Natural killer cell (primary cell): Measurements from ENCODE around the gene EHBP1L1. TPM values are rescaled to one million over a fixed set of nuclear protein-coding genes. Genes with fewer than 3 reads are reported as not detected.

Experiments
- ATAC-seq, 3 donors: fragments of 150-1000 bp in 2 of 3; fragments of 200-7000 bp in 1 of 3; cut with Tn5 transposase; 1 replicate in 1 of 3; 2 replicates in 2 of 3; pipeline ENCODE4 v1.10.0; 2021; ENCODE audit warnings: mild to moderate bottlenecking in 2 of 3, moderate library complexity in 2 of 3
- DNase-seq, 2 donors: peaks; one replicate each; pipeline versions ENCODE4 v3.0.0 to v3.0.0-alpha.2; 2013 to 2021; ENCODE audit warnings: mixed read lengths in 1 of 2
- H3K27ac ChIP-seq: one replicate; pipeline ENCODE4 v1.5.1; 2013; ENCODE audit warnings: mild to moderate bottlenecking, low read length
- H3K27me3 ChIP-seq: one replicate; pipeline ENCODE4 v1.6.1; 2013; ENCODE audit warnings: low read length; ENCODE audit not compliant: control insufficient read depth, insufficient read depth
- H3K36me3 ChIP-seq: one replicate; pipeline ENCODE4 v1.6.1; 2013; ENCODE audit warnings: low read length; ENCODE audit not compliant: control insufficient read depth, insufficient read depth
- H3K4me1 ChIP-seq: one replicate; pipeline ENCODE4 v1.6.1; 2013; ENCODE audit warnings: low read length; ENCODE audit not compliant: control insufficient read depth, insufficient read depth
- H3K4me3 ChIP-seq: one replicate; pipeline ENCODE4 v1.5.1; 2013; ENCODE audit warnings: low read length
- H3K9me3 ChIP-seq: one replicate; pipeline ENCODE4 v1.6.1; 2013; ENCODE audit warnings: low read length; ENCODE audit not compliant: control insufficient read depth, insufficient read depth
- H3K27ac Mint-ChIP-seq, 2 donors: one replicate each; pipeline ENCODE4 v1.8.0; 2022; ENCODE audit warnings: mild to moderate bottlenecking in 2 of 2, mixed read lengths in 2 of 2, moderate library complexity in 1 of 2
- H3K27me3 Mint-ChIP-seq, 2 donors: one replicate each; pipeline ENCODE4 v1.8.0; 2022; ENCODE audit warnings: low read depth in 2 of 2, mixed read lengths in 2 of 2
- H3K36me3 Mint-ChIP-seq: one replicate; pipeline ENCODE4 v1.8.0; 2022; ENCODE audit warnings: mixed read lengths
- H3K4me1 Mint-ChIP-seq, 2 donors: one replicate each; pipeline ENCODE4 v1.8.0; 2022; ENCODE audit warnings: mixed read lengths in 2 of 2
- H3K4me3 Mint-ChIP-seq: one replicate; pipeline ENCODE4 v1.8.0; 2022; ENCODE audit warnings: mild to moderate bottlenecking, moderate library complexity, mixed read lengths
- H3K9me3 Mint-ChIP-seq, 2 donors: one replicate each; pipeline ENCODE4 v1.8.0; 2022; ENCODE audit warnings: mixed read lengths in 2 of 2
- WGBS: methylation state at CpG from one replicate; pipeline ENCODE4 v1.1.7; 2013; ENCODE audit warnings: missing lambda C conversion rate; ENCODE audit not compliant: insufficient coverage; 5-methylcytosine and 5-hydroxymethylcytosine counted together
- intact Hi-C: fragments of 100-400 bp; cut with micrococcal nuclease; formaldehyde crosslinking; loops from one replicate; pipeline ENCODE4 v1.14.2; 2022
- total RNA-seq, 4 donors: library from RNA; stranded (reverse); fragments of 120-200 nt in 1 of 4; gene quantifications; one replicate each; pipeline versions ENCODE4 v1.2.3 to v1.2.4, GENCODE V29; 2013 to 2022
- TF ChIP-seq, protein P1 (sequence below): fragments of 200-600 bp; IDR thresholded peaks from one replicate; pipeline ENCODE4 v1.8.0; 2022; ENCODE audit warnings: antibody characterized with exemption

The EHBP1L1 gene
- total RNA-seq, 3 donors from 2014 or later (not counting 1 experiment from before 2014, with no cell fraction given): 129 to 137 (median 135) TPM

DNA sequence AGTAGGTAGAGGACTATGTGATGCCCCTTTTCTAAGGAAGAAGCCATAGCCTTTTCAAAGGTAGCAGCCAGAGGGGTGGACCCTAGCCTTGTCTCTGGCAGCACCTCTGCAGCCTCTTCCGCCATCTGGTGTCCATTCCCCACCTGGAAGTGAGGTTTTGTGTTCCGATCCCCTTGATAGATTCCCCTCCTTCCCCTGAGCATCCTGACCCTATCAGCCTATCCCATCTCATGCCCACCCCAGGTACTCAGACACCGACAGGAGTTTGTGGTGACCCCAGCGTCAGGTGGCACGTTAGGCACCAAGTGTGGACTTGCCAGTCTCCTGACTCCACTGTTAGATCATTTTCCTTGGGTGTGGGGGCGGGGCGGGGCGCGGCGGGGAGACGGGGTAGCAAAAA lies 3.9 kb upstream of the EHBP1L1 start:
- TF ChIP-seq, protein P1, sequence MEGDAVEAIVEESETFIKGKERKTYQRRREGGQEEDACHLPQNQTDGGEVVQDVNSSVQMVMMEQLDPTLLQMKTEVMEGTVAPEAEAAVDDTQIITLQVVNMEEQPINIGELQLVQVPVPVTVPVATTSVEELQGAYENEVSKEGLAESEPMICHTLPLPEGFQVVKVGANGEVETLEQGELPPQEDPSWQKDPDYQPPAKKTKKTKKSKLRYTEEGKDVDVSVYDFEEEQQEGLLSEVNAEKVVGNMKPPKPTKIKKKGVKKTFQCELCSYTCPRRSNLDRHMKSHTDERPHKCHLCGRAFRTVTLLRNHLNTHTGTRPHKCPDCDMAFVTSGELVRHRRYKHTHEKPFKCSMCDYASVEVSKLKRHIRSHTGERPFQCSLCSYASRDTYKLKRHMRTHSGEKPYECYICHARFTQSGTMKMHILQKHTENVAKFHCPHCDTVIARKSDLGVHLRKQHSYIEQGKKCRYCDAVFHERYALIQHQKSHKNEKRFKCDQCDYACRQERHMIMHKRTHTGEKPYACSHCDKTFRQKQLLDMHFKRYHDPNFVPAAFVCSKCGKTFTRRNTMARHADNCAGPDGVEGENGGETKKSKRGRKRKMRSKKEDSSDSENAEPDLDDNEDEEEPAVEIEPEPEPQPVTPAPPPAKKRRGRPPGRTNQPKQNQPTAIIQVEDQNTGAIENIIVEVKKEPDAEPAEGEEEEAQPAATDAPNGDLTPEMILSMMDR: no peak
- 8% methylated on average over 11 of the region's 11 CpGs for WGBS
- H3K4me3 ChIP-seq: peak overlapping the region; percentile 5
- intact Hi-C loops: loop anchor here (2.0 to 5.0 kb wide), 3 partner anchors 69 to 185 kb away; partner anchors contain the start of gene FRMD8
- no peaks in the 10 kb centered on the region for H3K36me3 Mint-ChIP-seq
- peaks cover 5% of the 10 kb centered on the region for H3K36me3 ChIP-seq
- peaks cover 80% of the 10 kb centered on the region for H3K4me1 ChIP-seq
- H3K9me3 Mint-ChIP-seq: no peaks in the 10 kb centered on the region
- H3K4me1 Mint-ChIP-seq: peaks cover 60 to 81% of the 10 kb centered on the region in 2 donors
- H3K27ac ChIP-seq: peak overlapping the region; percentile 97
- ATAC-seq (no peak), DNase-seq (peak in 1 of 2 donors; percentile 58)
- H3K27me3 Mint-ChIP-seq: no peaks in the 10 kb centered on the region
- peak overlapping the region; percentile 99 for H3K27ac Mint-ChIP-seq
- H3K27me3 ChIP-seq: no peaks in the 10 kb centered on the region
- no peaks in the 10 kb centered on the region for H3K9me3 ChIP-seq
- peak overlapping the region; percentile 98 for H3K4me3 Mint-ChIP-seq

DNA sequence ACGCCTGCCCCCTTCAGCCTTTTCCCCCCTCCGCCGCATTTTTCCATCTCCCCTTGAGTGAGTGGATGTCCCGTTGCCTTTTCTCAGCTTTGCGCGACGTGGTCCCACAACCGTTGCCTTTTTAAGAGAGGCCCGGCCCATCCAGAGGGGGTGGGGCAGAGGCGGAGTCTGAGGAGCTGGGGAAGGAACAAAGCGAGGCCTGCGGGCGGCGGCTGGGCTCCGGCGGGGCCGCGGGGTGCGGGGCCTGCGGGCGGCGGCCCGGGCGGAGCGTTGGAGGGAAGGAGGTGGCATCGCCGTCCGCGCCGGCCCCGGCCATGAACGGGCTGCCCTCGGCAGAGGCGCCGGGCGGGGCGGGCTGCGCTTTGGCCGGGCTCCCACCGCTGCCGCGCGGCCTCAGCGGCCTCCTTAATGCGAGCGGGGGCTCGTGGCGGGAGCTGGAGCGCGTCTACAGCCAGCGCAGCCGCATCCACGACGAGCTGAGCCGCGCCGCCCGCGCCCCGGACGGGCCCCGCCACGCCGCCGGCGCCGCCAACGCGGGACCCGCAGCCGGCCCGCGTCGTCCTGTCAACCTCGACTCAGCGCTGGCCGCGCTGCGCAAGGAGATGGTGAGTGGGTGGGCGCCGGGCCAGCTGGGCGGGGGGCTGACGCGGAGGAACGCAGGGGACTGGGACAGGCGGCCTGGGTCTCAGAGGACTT lies 3.3 kb upstream of the EHBP1L1 start, which contains the start of gene FAM89B:
Gene FAM89B, plus strand, starts transcription at position 183 of the 696 bp plus-strand sequence. Its CDS starts 132 bp downstream, at position 315.
- no peaks in the 10 kb centered on the region for H3K36me3 Mint-ChIP-seq
- H3K4me3 Mint-ChIP-seq: peak within 1 kb of the TSS; percentile 98
- no peaks in the 10 kb centered on the region for H3K27me3 ChIP-seq
- WGBS: under 1% methylated on average over 86 of the region's 86 CpGs
- peak within 1 kb of the TSS; percentile 97 for H3K27ac ChIP-seq
- peaks cover 80% of the 10 kb centered on the region for H3K4me1 ChIP-seq
- DNase-seq: peak; percentile 81 to 92
- TF ChIP-seq, protein P1: no peak
- intact Hi-C loops: loop anchor here (5.0 kb wide), 2 partner anchors 155 to 185 kb away; partner anchors contain the start of gene FRMD8
- peak within 1 kb of the TSS; percentile 99 for H3K27ac Mint-ChIP-seq
- ATAC-seq: peak; percentile 13 to 17 (median 16)
- peak within 1 kb of the TSS; percentile 45 for H3K4me3 ChIP-seq
- H3K9me3 ChIP-seq: no peaks in the 10 kb centered on the region
- H3K9me3 Mint-ChIP-seq: no peaks in the 10 kb centered on the region
- H3K27me3 Mint-ChIP-seq: no peaks in the 10 kb centered on the region
- peaks cover 5% of the 10 kb centered on the region for H3K36me3 ChIP-seq
- peaks cover 60 to 85% of the 10 kb centered on the region in 2 donors for H3K4me1 Mint-ChIP-seq

DNA sequence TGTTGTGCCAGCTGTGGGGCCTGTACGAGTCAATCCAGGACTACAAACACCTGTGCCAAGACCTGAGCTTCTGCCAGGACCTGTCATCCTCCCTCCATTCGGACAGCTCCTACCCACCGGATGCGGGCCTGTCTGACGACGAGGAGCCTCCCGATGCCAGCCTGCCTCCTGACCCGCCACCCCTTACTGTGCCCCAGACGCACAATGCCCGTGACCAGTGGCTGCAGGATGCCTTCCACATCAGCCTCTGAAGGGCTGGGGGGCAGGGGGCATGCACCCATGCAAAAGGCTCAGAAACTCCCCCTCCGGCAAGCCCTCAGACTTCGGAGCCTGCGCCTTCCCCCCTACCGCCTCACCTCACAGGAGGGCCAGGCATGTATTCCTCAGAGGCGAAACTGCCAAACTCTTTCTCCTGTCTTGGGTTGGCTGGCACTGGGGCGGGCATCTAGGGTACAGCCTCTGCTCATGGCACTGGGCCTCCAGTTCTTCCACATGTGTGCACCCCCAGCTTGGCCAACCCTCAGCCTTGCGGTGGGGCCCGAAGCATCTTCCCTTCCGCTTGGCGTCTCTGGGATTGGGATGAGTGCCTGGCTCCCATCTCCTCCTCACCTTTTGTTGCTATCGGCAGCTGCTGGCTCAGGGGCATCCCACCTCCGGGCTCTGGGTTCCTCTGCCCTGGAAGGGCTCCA lies 2.3 kb upstream of the EHBP1L1 start:
- no peaks in the 10 kb centered on the region for H3K27me3 ChIP-seq
- Mint-ChIP-seq H3K4me3 (peak overlapping the region; percentile 95), H3K36me3 (no peaks in the 10 kb centered on the region), H3K27ac (peak overlapping the region; percentile 97 to 99), H3K27me3 (no peaks in the 10 kb centered on the region), H3K4me1 (peaks cover 68 to 89% of the 10 kb centered on the region in 2 donors), H3K9me3 (no peaks in the 10 kb centered on the region)
- WGBS: 33% methylated on average over 22 of the region's 22 CpGs
- peak overlapping the region; percentile 45 for H3K4me3 ChIP-seq
- H3K36me3 ChIP-seq: peaks cover 7% of the 10 kb centered on the region
- peak overlapping the region; percentile 91 for H3K27ac ChIP-seq
- H3K9me3 ChIP-seq: no peaks in the 10 kb centered on the region
- ATAC-seq: no peak
- peak in 1 of 2 donors; percentile 45 for DNase-seq
- H3K4me1 ChIP-seq: peaks cover 80% of the 10 kb centered on the region
- TF ChIP-seq, protein P1: no peak
- intact Hi-C loops: loop anchor here (1.0 to 5.0 kb wide), 4 partner anchors 33 to 186 kb away; partner anchors contain the start of genes FRMD8, MAP3K11 and PCNX3
